Parathyroid adenoma (tissue), 2 donors: ENCODE measurements around the gene CSNK2A1.
A peak's percentile ranks its signal among the peaks of the same experiment; 100 is the strongest.

ENCODE experiments used
- H2AFZ ChIP-seq: fragments of 300-600 bp; sonication (generic); one replicate; pipeline ENCODE4 v1.7.0; 2017; ENCODE audit warnings: antibody characterized with exemption, mild to moderate bottlenecking
- H3K27ac ChIP-seq: fragments of 300-600 bp; sonication (generic); one replicate; pipeline ENCODE4 v1.7.0; 2017
- H3K27me3 ChIP-seq: fragments of 300-600 bp; sonication (generic); one replicate; pipeline ENCODE4 v1.7.0; 2017; ENCODE audit warnings: low read length; ENCODE audit not compliant: control insufficient read depth, insufficient read depth
- H3K36me3 ChIP-seq: fragments of 300-600 bp; sonication (generic); one replicate; pipeline ENCODE4 v1.7.0; 2017; ENCODE audit warnings: low read length; ENCODE audit not compliant: control insufficient read depth, insufficient read depth
- H3K4me1 ChIP-seq: fragments of 300-600 bp; sonication (generic); one replicate; pipeline ENCODE4 v1.7.0; 2017; ENCODE audit warnings: control low read depth
- H3K4me2 ChIP-seq: fragments of 300-600 bp; sonication (generic); one replicate; pipeline ENCODE4 v1.7.0; 2017; ENCODE audit warnings: low read length
- H3K4me3 ChIP-seq: fragments of 300-600 bp; sonication (generic); one replicate; pipeline ENCODE4 v1.7.0; 2017; ENCODE audit warnings: low read depth, low read length
- H3K79me2 ChIP-seq: fragments of 300-600 bp; sonication (generic); one replicate; pipeline ENCODE4 v1.7.0; 2017; ENCODE audit warnings: control low read depth
- H3K9ac ChIP-seq: fragments of 300-600 bp; sonication (generic); one replicate; pipeline ENCODE4 v1.7.0; 2017; ENCODE audit warnings: mild to moderate bottlenecking
- H3K9me3 ChIP-seq: fragments of 300-600 bp; sonication (generic); one replicate; pipeline ENCODE4 v1.7.0; 2017; ENCODE audit warnings: low read length; ENCODE audit not compliant: control insufficient read depth
- CTCF ChIP-seq: fragments of 300-600 bp; sonication (generic); IDR thresholded peaks from one replicate; pipeline ENCODE4 v1.7.0; 2017; ENCODE audit warnings: antibody characterized with exemption, mild to moderate bottlenecking
- donor health status: primary hyperparathyroidism.

The CSNK2A1 gene

GRCh38 chr20:527571-527886, 16.1 kb downstream of the CSNK2A1 start:
- no peaks in the 10 kb centered on the region for H3K27me3 ChIP-seq
- H3K4me2 ChIP-seq: no peak overlapping the region
- peaks cover 3% of the 10 kb centered on the region for H3K4me1 ChIP-seq
- TF ChIP-seq CTCF: no peak
- no peak overlapping the region for H3K9ac ChIP-seq
- H2AFZ ChIP-seq: no peak overlapping the region
- H3K4me3 ChIP-seq: no peak overlapping the region
- no peaks in the 10 kb centered on the region for H3K36me3 ChIP-seq
- no peak overlapping the region for H3K27ac ChIP-seq
- no peaks in the 10 kb centered on the region for H3K9me3 ChIP-seq
- H3K79me2 ChIP-seq: peaks cover 56% of the 10 kb centered on the region

- H3K9me3 ChIP-seq: no peaks in the 10 kb centered on the region
- H3K4me2 ChIP-seq: no peak overlapping the region
- no peak overlapping the region for H3K4me3 ChIP-seq
- H3K27ac ChIP-seq: no peak overlapping the region
- peaks cover 56% of the 10 kb centered on the region for H3K79me2 ChIP-seq
- no peaks in the 10 kb centered on the region for H3K27me3 ChIP-seq
- H3K36me3 ChIP-seq: no peaks in the 10 kb centered on the region
- H3K9ac ChIP-seq: no peak overlapping the region
- H2AFZ ChIP-seq: no peak overlapping the region
- no peaks in the 10 kb centered on the region for H3K4me1 ChIP-seq
- TF ChIP-seq CTCF: no peak
Observed at GRCh38 chr20:521860-522259, 21.7 kb downstream of the CSNK2A1 start.

GRCh38 chr20:519999-520398, 23.6 kb downstream of the CSNK2A1 start:
- no peaks in the 10 kb centered on the region for H3K27me3 ChIP-seq
- H3K36me3 ChIP-seq: no peaks in the 10 kb centered on the region
- no peak overlapping the region for H3K27ac ChIP-seq
- H3K4me1 ChIP-seq: no peaks in the 10 kb centered on the region
- no peak overlapping the region for H3K9ac ChIP-seq
- H3K4me2 ChIP-seq: no peak overlapping the region
- peaks cover 57% of the 10 kb centered on the region for H3K79me2 ChIP-seq
- H3K4me3 ChIP-seq: no peak overlapping the region
- no peak overlapping the region for H2AFZ ChIP-seq
- TF ChIP-seq CTCF: no peak
- H3K9me3 ChIP-seq: no peaks in the 10 kb centered on the region

GRCh38 chr20:517221-517620, 26.4 kb downstream of the CSNK2A1 start:
- no peak overlapping the region for H3K27ac ChIP-seq

More at GRCh38 chr20:517221-517620, 26.4 kb downstream of the CSNK2A1 start:
- no peaks in the 10 kb centered on the region for H3K36me3 ChIP-seq
- H3K9ac ChIP-seq: no peak overlapping the region
- no peaks in the 10 kb centered on the region for H3K4me1 ChIP-seq
- H3K9me3 ChIP-seq: no peaks in the 10 kb centered on the region
- no peak for TF ChIP-seq CTCF
- peaks cover 63% of the 10 kb centered on the region for H3K79me2 ChIP-seq
- no peak overlapping the region for H3K4me3 ChIP-seq
- H2AFZ ChIP-seq: no peak overlapping the region
- no peaks in the 10 kb centered on the region for H3K27me3 ChIP-seq
- H3K4me2 ChIP-seq: peak overlapping the region; percentile 4
